HepG2 (cell line): ENCODE measurements around the gene PTGIS. TPM values are rescaled to one million over a fixed set of nuclear protein-coding genes. Genes with fewer than 3 reads are reported as not detected.
A peak's percentile ranks its signal among the peaks of the same experiment; 100 is the strongest.

Source experiments
- CEBPB ChIP-seq: IDR thresholded peaks from 2 replicates; pipeline ENCODE4 v1.6.1; 2011; ENCODE audit warnings: low read depth, low read length, improper control_type of control experiment, borderline replicate concordance
- CEBPG ChIP-seq: IDR thresholded peaks from 2 replicates; pipeline ENCODE4 v1.6.1; 2016
- CSRNP2 ChIP-seq: sonication (generic); formaldehyde crosslinking; conservative IDR thresholded peaks from 2 replicates; pipeline ENCODE4 v1.8.0; 2022; ENCODE audit warnings: low read depth, missing genetic modification reagents
- CTCF ChIP-seq: sonication (generic); formaldehyde crosslinking; IDR thresholded peaks from 2 replicates; pipeline ENCODE4 v1.5.0; 2020; ENCODE audit warnings: mild to moderate bottlenecking, missing genetic modification reagents, moderate library complexity
- ERF ChIP-seq: IDR thresholded peaks from 2 replicates; pipeline ENCODE4 v1.6.1; 2018; ENCODE audit warnings: missing biosample characterization, missing genetic modification reagents
- ESRRA ChIP-seq: sonication (generic); formaldehyde crosslinking; IDR thresholded peaks from 2 replicates; pipeline ENCODE4 v1.5.1; 2020; ENCODE audit warnings: mild to moderate bottlenecking, low read depth, missing genetic modification reagents
- HMG20B ChIP-seq: conservative IDR thresholded peaks from 2 replicates; pipeline ENCODE4 v1.6.1; 2016; ENCODE audit warnings: missing genetic modification reagents, missing compliant biosample characterization
- HOXD1 ChIP-seq: sonication (generic); formaldehyde crosslinking; IDR thresholded peaks from 2 replicates; pipeline ENCODE4 v1.5.0; 2020; ENCODE audit warnings: missing genetic modification reagents
- KLF13 ChIP-seq: sonication (generic); formaldehyde crosslinking; IDR thresholded peaks from 2 replicates; pipeline ENCODE4 v1.4.0; 2020; ENCODE audit warnings: mild to moderate bottlenecking, missing genetic modification reagents
- MTA1 ChIP-seq: sonication (generic); formaldehyde crosslinking; IDR thresholded peaks from 2 replicates; pipeline ENCODE4 v1.4.0; 2020; ENCODE audit warnings: missing genetic modification reagents, mild to moderate bottlenecking, borderline replicate concordance
- NKX3-1 ChIP-seq: sonication (generic); formaldehyde crosslinking; IDR thresholded peaks from 2 replicates; pipeline ENCODE4 v1.5.0; 2020; ENCODE audit warnings: missing genetic modification reagents
- RELA ChIP-seq: sonication (generic); formaldehyde crosslinking; IDR thresholded peaks from 2 replicates; pipeline ENCODE4 v1.4.0; 2020; ENCODE audit warnings: missing genetic modification reagents
- SNAI1 ChIP-seq: sonication (generic); formaldehyde crosslinking; IDR thresholded peaks from 2 replicates; pipeline ENCODE4 v1.5.0; 2020; ENCODE audit warnings: mild to moderate bottlenecking, missing genetic modification reagents, borderline replicate concordance
- SPEN ChIP-seq: sonication (generic); formaldehyde crosslinking; IDR thresholded peaks from 2 replicates; pipeline ENCODE4 v1.5.1; 2020; ENCODE audit warnings: low read depth, mild to moderate bottlenecking, missing genetic modification reagents
- SSRP1 ChIP-seq: IDR thresholded peaks from 2 replicates; pipeline ENCODE4 v1.6.1; 2016; ENCODE audit warnings: control low read depth
- TEAD3 ChIP-seq: optimal IDR thresholded peaks from 2 replicates; pipeline ENCODE3; 2016; ENCODE audit warnings: borderline replicate concordance
- ZBTB33 ChIP-seq: sonication (generic); formaldehyde crosslinking; IDR thresholded peaks from 2 replicates; pipeline ENCODE4 v1.4.0; 2020; ENCODE audit warnings: missing genetic modification reagents
- ZC3H4 ChIP-seq: sonication (generic); formaldehyde crosslinking; IDR thresholded peaks from 2 replicates; pipeline ENCODE4 v1.4.0; 2020; ENCODE audit warnings: missing genetic modification reagents, borderline replicate concordance
- ZFP36L1 ChIP-seq: sonication (generic); formaldehyde crosslinking; IDR thresholded peaks from 2 replicates; pipeline ENCODE4 v1.8.0; 2022; ENCODE audit warnings: mild to moderate bottlenecking, missing genetic modification reagents, moderate library complexity
- ZMYM2 ChIP-seq: sonication (generic); formaldehyde crosslinking; IDR thresholded peaks from 2 replicates; pipeline ENCODE4 v1.8.0; 2022; ENCODE audit warnings: mild to moderate bottlenecking, missing genetic modification reagents
- ZNF24 ChIP-seq: fragments of 450-650 bp; IDR thresholded peaks from 2 replicates; pipeline ENCODE4 v1.6.1; 2017; ENCODE audit warnings: antibody characterized with exemption, mild to moderate bottlenecking
- ZNF3 ChIP-seq: IDR thresholded peaks from 2 replicates; pipeline ENCODE4 v1.7.0; 2017; ENCODE audit warnings: inconsistent platforms
- ZNF33B ChIP-seq: sonication (generic); formaldehyde crosslinking; IDR thresholded peaks from 2 replicates; pipeline ENCODE4 v1.5.1; 2020; ENCODE audit warnings: mild to moderate bottlenecking, missing genetic modification reagents
- ZNF552 ChIP-seq: sonication (generic); formaldehyde crosslinking; IDR thresholded peaks from 2 replicates; pipeline ENCODE4 v1.9.0; 2022; ENCODE audit warnings: missing genetic modification reagents, mild to moderate bottlenecking, borderline replicate concordance
- ZNF644 ChIP-seq: IDR thresholded peaks from 2 replicates; pipeline ENCODE4 v1.6.1; 2016; ENCODE audit warnings: low read depth
- ZNF788 ChIP-seq: sonication (generic); formaldehyde crosslinking; IDR thresholded peaks from 2 replicates; pipeline ENCODE4 v1.5.0; 2020; ENCODE audit warnings: mild to moderate bottlenecking, missing genetic modification reagents, borderline replicate concordance
- polyA plus RNA-seq, 8 experiments: library from polyadenylated mRNA; depleted of rRNA in 3 of 8; stranded (reverse) in 7 of 8; unstranded in 1 of 8; fragments of >200 nt; fragmentation: Illumina TruSeq in 4 of 8; extraction: Trizol in 4 of 8; gene quantifications; 2 replicates each; pipeline versions ENCODE4 v1.2.1 to v1.2.3, GENCODE V29; 2011 to 2016; ENCODE audit warnings: low read depth in 4 of 8, missing spikeins in 1 of 8, mixed read lengths in 1 of 8; ENCODE audit not compliant: insufficient read depth in 1 of 8
- total RNA-seq, 5 experiments: library from RNA; depleted of rRNA; stranded (reverse); fragments of >200 nt; fragmentation: Illumina TruSeq; extraction: Trizol; gene quantifications; 2 replicates each; pipeline ENCODE4 v1.2.3, GENCODE V29; 2016; ENCODE audit warnings: low read depth in 1 of 5

Gene PTGIS
- total and polyA plus RNA-seq, 2 of the 13 experiments (the other 11 are each of a cell fraction or from before 2014, with no cell fraction given) = not detected

GRCh38 chr20:49614338-49615050, 46.6 kb upstream of the PTGIS start (continued):
- TF ChIP-seq ZNF644 (CRISPR knock-in tag) (peak; percentile 43; the same call in 1 of the 2 replicates), SSRP1 (CRISPR knock-in tag) (no peak), SPEN (CRISPR knock-in tag) (0 out of 2 replicates have a peak, but pooled peaks have one; percentile 36), KLF13 (CRISPR knock-in tag) (no peak), ESRRA (CRISPR knock-in tag) (0 out of 2 replicates have a peak, but pooled peaks have one; percentile 24), ZNF24 (peak; percentile 78; the same call in 1 of the 2 replicates), MTA1 (CRISPR knock-in tag) (no peak), ZNF788 (CRISPR knock-in tag) (peak; percentile 9; the same call in 1 of the 2 replicates), CEBPG (CRISPR knock-in tag) (peak; percentile 36; the same call in 1 of the 2 replicates), SNAI1 (no peak), CTCF (CRISPR knock-in tag) (0 out of 2 replicates have a peak, but pooled peaks have one; percentile 7), HMG20B (CRISPR knock-in tag) (no peak), ERF (CRISPR knock-in tag) (peak; percentile 68), ZNF3 (no peak), ZNF33B (CRISPR knock-in tag) (no peak), ZMYM2 (CRISPR knock-in tag) (0 out of 2 replicates have a peak, but pooled peaks have one; percentile 37), CEBPB (no peak), ZNF552 (CRISPR knock-in tag) (no peak), ZC3H4 (CRISPR knock-in tag) (no peak), NKX3-1 (CRISPR knock-in tag) (no peak), TEAD3 (CRISPR knock-in tag) (peak; percentile 57), ZBTB33 (peak; percentile 74; the same call in 1 of the 2 replicates), ZFP36L1 (no peak), CSRNP2 (CRISPR knock-in tag) (no peak), RELA (CRISPR knock-in tag) (no peak), HOXD1 (peak; percentile 56; the same call in 1 of the 2 replicates)
